H9 (cell line): ENCODE measurements around the gene LPAR1. TPM values are rescaled to one million over a fixed set of nuclear protein-coding genes. Genes with fewer than 3 reads are reported as not detected.

Experiments used
- DNase-seq: peaks from one replicate; pipeline ENCODE4 v3.0.0-alpha.2; 2017
- H2AFZ ChIP-seq: one replicate; pipeline ENCODE4 v1.6.1; 2013; ENCODE audit warnings: mild to moderate bottlenecking, low read length, control low read depth, moderate library complexity
- H2AK5ac ChIP-seq: 2 replicates; pipeline ENCODE4 v1.6.1; 2013; ENCODE audit warnings: low read length, control low read depth, mixed read lengths; ENCODE audit not compliant: insufficient read length
- H2BK120ac ChIP-seq: one replicate; pipeline ENCODE4 v1.6.1; 2013; ENCODE audit warnings: low read depth, mild to moderate bottlenecking, low read length, control low read depth, inconsistent platforms; ENCODE audit not compliant: poor library complexity, severe bottlenecking
- H2BK12ac ChIP-seq: 2 replicates; pipeline ENCODE4 v1.6.1; 2013; ENCODE audit warnings: low read length, control low read depth, mixed read lengths, low read depth; ENCODE audit not compliant: insufficient read length
- H2BK15ac ChIP-seq: 2 replicates; pipeline ENCODE4 v1.6.1; 2013; ENCODE audit warnings: low read depth, low read length, control low read depth
- H2BK20ac ChIP-seq: one replicate; pipeline ENCODE4 v1.6.1; 2013; ENCODE audit warnings: low read depth, mild to moderate bottlenecking, low read length, control low read depth, inconsistent platforms; ENCODE audit not compliant: poor library complexity, severe bottlenecking
- H2BK5ac ChIP-seq: 2 replicates; pipeline ENCODE4 v1.6.1; 2013; ENCODE audit warnings: low read length, control low read depth, mixed read lengths; ENCODE audit not compliant: insufficient read length
- H3K14ac ChIP-seq: 2 replicates; pipeline ENCODE4 v1.6.1; 2013; ENCODE audit warnings: low read length, control low read depth; ENCODE audit not compliant: insufficient read depth
- H3K18ac ChIP-seq: 2 replicates; pipeline ENCODE4 v1.6.1; 2013; ENCODE audit warnings: low read depth, mild to moderate bottlenecking, mixed read lengths, low read length, control low read depth; ENCODE audit not compliant: insufficient read length
- H3K23ac ChIP-seq: 2 replicates; pipeline ENCODE4 v1.6.1; 2013; ENCODE audit warnings: low read length, control low read depth, mixed read lengths, low read depth; ENCODE audit not compliant: insufficient read length
- H3K23me2 ChIP-seq: 2 replicates; pipeline ENCODE4 v1.6.1; 2013; ENCODE audit warnings: low read depth, mild to moderate bottlenecking, mixed read lengths, low read length, control low read depth; ENCODE audit not compliant: insufficient read length, poor library complexity, severe bottlenecking
- H3K27ac ChIP-seq: 2 replicates; pipeline ENCODE4 v1.5.1; 2013; ENCODE audit warnings: low read length, control low read depth, mixed read lengths, low read depth; ENCODE audit not compliant: insufficient read length
- H3K27me3 ChIP-seq: 2 replicates; pipeline ENCODE4 v1.6.1; 2013; ENCODE audit warnings: low read length, control low read depth, inconsistent platforms; ENCODE audit not compliant: insufficient read depth
- H3K4ac ChIP-seq: 2 replicates; pipeline ENCODE4 v1.6.1; 2013; ENCODE audit warnings: low read depth, mild to moderate bottlenecking, control low read depth, inconsistent platforms, low read length, moderate library complexity
- H3K4me1 ChIP-seq: 2 replicates; pipeline ENCODE4 v1.6.1; 2013; ENCODE audit warnings: low read length, control low read depth, inconsistent platforms; ENCODE audit not compliant: insufficient read depth
- H3K4me2 ChIP-seq: 2 replicates; pipeline ENCODE4 v1.6.1; 2013; ENCODE audit warnings: low read length, control low read depth, mixed read lengths; ENCODE audit not compliant: insufficient read length, insufficient read depth
- H3K56ac ChIP-seq: 2 replicates; pipeline ENCODE4 v1.6.1; 2013; ENCODE audit warnings: low read depth, mild to moderate bottlenecking, mixed read lengths, low read length, control low read depth; ENCODE audit not compliant: insufficient read length
- H3K79me1 ChIP-seq: 2 replicates; pipeline ENCODE4 v1.6.1; 2013; ENCODE audit warnings: low read depth, mild to moderate bottlenecking, moderate library complexity, low read length, control low read depth, inconsistent platforms; ENCODE audit not compliant: insufficient read depth, poor library complexity, severe bottlenecking
- H3K79me2 ChIP-seq: 2 replicates; pipeline ENCODE4 v1.6.1; 2013; ENCODE audit warnings: low read length, control low read depth, inconsistent platforms; ENCODE audit not compliant: insufficient read depth
- H3K9ac ChIP-seq: 2 replicates; pipeline ENCODE4 v1.6.1; 2013; ENCODE audit warnings: low read length, control low read depth, mixed read lengths; ENCODE audit not compliant: insufficient read length; ENCODE audit errors: extremely low read depth
- H3K9me3 ChIP-seq: one replicate; pipeline ENCODE4 v1.6.1; 2013; ENCODE audit warnings: low read depth, low read length, inconsistent platforms; ENCODE audit not compliant: control insufficient read depth
- H3T11ph ChIP-seq: one replicate; pipeline ENCODE4 v1.6.1; 2013; ENCODE audit warnings: mild to moderate bottlenecking, low read length, control low read depth, inconsistent platforms
- H4K20me1 ChIP-seq: one replicate; pipeline ENCODE4 v1.6.1; 2013; ENCODE audit not compliant: control insufficient read depth, insufficient read length, insufficient read depth
- H4K5ac ChIP-seq: 2 replicates; pipeline ENCODE4 v1.6.1; 2013; ENCODE audit warnings: low read depth, mild to moderate bottlenecking, mixed read lengths, low read length, control low read depth; ENCODE audit not compliant: insufficient read length
- H4K8ac ChIP-seq: replicated peaks from 2 replicates; pipeline ENCODE4 v1.6.1; 2013; ENCODE audit warnings: low read length, control low read depth, mixed read lengths, low read depth; ENCODE audit not compliant: insufficient read length
- H4K91ac ChIP-seq: 2 replicates; pipeline ENCODE4 v1.6.1; 2013; ENCODE audit warnings: low read depth, mild to moderate bottlenecking, moderate library complexity, mixed read lengths, low read length, control low read depth; ENCODE audit not compliant: insufficient read length
- H3K27ac Mint-ChIP-seq, 3 experiments: 2 replicates in 2 of 3; 3 replicates in 1 of 3; pipeline ENCODE4 v1.8.0; 2020 to 2021; ENCODE audit warnings: mixed read lengths in 3 of 3, mild to moderate bottlenecking in 1 of 3, moderate library complexity in 1 of 3
- H3K27me3 Mint-ChIP-seq: 2 replicates; pipeline ENCODE4 v1.8.0; 2021; ENCODE audit warnings: low read depth, mild to moderate bottlenecking, moderate library complexity, mixed read lengths
- H3K36me3 Mint-ChIP-seq, 3 experiments: 2 replicates in 2 of 3; 3 replicates in 1 of 3; pipeline ENCODE4 v1.8.0; 2020 to 2021; ENCODE audit warnings: low read depth in 3 of 3, mixed read lengths in 3 of 3; ENCODE audit not compliant: insufficient read depth in 1 of 3
- H3K4me1 Mint-ChIP-seq, 2 experiments: 2 replicates each; pipeline ENCODE4 v1.8.0; 2020; ENCODE audit warnings: mixed read lengths in 2 of 2
- H3K4me3 Mint-ChIP-seq, 2 experiments: 2 replicates in 1 of 2; 3 replicates in 1 of 2; pipeline ENCODE4 v1.8.0; 2020 to 2021; ENCODE audit warnings: mild to moderate bottlenecking in 2 of 2, mixed read lengths in 2 of 2, moderate library complexity in 1 of 2
- H3K9me3 Mint-ChIP-seq, 2 experiments: 2 replicates in 1 of 2; 3 replicates in 1 of 2; pipeline ENCODE4 v1.8.0; 2020; ENCODE audit warnings: mild to moderate bottlenecking in 2 of 2, mixed read lengths in 2 of 2, moderate library complexity in 1 of 2
- WGBS: extraction: QIAGEN DNeasy Blood & Tissue Kit; methylation state at CpG from one replicate; pipeline ENCODE4 v1.1.7; 2013; ENCODE audit warnings: missing lambda C conversion rate, low lambda C conversion rate, mixed read lengths; ENCODE audit not compliant: insufficient read length; ENCODE audit errors: extremely low coverage; 5-methylcytosine and 5-hydroxymethylcytosine counted together
- total RNA-seq: library from RNA; stranded (reverse); gene quantifications from 2 replicates; pipeline ENCODE4 v1.2.1, GENCODE V29; 2021
- TF ChIP-seq, protein P1 (sequence below): fragments of 200-600 bp; sonication (generic); conservative IDR thresholded peaks from 3 replicates; pipeline ENCODE4 v1.8.0; 2021; ENCODE audit warnings: antibody characterized with exemption, mild to moderate bottlenecking

LPAR1 gene
- total RNA-seq, 1 experiment from 2014 or later = 1.3 TPM

DNA sequence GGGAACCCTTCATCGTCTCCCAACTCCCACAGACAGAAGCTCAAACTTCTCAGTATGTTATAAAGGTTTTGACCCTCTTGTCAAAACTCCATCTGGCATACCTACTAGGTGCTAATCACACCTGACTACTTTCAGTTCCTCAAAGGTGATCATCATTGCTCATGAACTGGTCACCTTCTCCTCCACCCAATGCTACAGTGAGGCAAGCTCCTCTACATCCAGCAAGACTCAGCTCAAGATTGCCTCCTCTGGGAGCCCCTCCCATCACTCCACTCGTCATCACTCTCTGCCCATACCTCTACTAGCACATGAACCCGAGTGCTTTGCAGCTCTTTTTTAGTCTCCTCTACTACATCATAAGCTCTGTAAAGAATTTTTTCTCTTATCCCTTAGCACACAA is 102.4 kb downstream of the LPAR1 start:
- Histone ChIP-seq H2AK5ac (no peak overlapping the region), H4K20me1 (no peaks in the 10 kb centered on the region), H3K27me3 (no peaks in the 10 kb centered on the region), H3K18ac (no peak overlapping the region), H4K5ac (no peak overlapping the region), H3K9me3 (no peaks in the 10 kb centered on the region), H2BK5ac (no peak overlapping the region), H3K4ac (no peak overlapping the region), H3K79me1 (no peaks in the 10 kb centered on the region), H4K91ac (no peak overlapping the region), H3T11ph (no peak overlapping the region), H3K79me2 (no peaks in the 10 kb centered on the region), H4K8ac (no peak overlapping the region), H3K4me2 (no peak overlapping the region), H3K23ac (no peak overlapping the region), H3K14ac (no peak overlapping the region), H2AFZ (no peak overlapping the region), H3K56ac (no peak overlapping the region), H2BK12ac (no peak overlapping the region), H3K23me2 (no peaks in the 10 kb centered on the region), H2BK20ac (no peak overlapping the region), H3K9ac (no peak overlapping the region), H3K27ac (no peak overlapping the region), H3K4me1 (no peaks in the 10 kb centered on the region), H2BK15ac (no peak overlapping the region), H2BK120ac (no peak overlapping the region)
- H3K27ac Mint-ChIP-seq = no peak overlapping the region
- H3K4me3 Mint-ChIP-seq = no peak overlapping the region
- no peak for DNase-seq
- H3K9me3 Mint-ChIP-seq = no peaks in the 10 kb centered on the region
- H3K36me3 Mint-ChIP-seq = no peaks in the 10 kb centered on the region; a peak in 1 of 7 replicates
- H3K4me1 Mint-ChIP-seq = 0 out of 4 replicates have a peak, but pooled peaks cover 0 to 4% of the 10 kb centered on the region in 2 experiments
- H3K27me3 Mint-ChIP-seq = no peaks in the 10 kb centered on the region
- TF ChIP-seq, protein P1, sequence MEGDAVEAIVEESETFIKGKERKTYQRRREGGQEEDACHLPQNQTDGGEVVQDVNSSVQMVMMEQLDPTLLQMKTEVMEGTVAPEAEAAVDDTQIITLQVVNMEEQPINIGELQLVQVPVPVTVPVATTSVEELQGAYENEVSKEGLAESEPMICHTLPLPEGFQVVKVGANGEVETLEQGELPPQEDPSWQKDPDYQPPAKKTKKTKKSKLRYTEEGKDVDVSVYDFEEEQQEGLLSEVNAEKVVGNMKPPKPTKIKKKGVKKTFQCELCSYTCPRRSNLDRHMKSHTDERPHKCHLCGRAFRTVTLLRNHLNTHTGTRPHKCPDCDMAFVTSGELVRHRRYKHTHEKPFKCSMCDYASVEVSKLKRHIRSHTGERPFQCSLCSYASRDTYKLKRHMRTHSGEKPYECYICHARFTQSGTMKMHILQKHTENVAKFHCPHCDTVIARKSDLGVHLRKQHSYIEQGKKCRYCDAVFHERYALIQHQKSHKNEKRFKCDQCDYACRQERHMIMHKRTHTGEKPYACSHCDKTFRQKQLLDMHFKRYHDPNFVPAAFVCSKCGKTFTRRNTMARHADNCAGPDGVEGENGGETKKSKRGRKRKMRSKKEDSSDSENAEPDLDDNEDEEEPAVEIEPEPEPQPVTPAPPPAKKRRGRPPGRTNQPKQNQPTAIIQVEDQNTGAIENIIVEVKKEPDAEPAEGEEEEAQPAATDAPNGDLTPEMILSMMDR = no peak
- no CpG with 5 or more reads among the region's 3 CpGs for WGBS
